Measurements from ENCODE around the gene MYO15B. TPM values are rescaled to one million over a fixed set of nuclear protein-coding genes. Genes with fewer than 3 reads are reported as not detected.

MYO15B gene
- total RNA-seq, 1 experiment from 2014 or later = 26.5 TPM

DNA sequence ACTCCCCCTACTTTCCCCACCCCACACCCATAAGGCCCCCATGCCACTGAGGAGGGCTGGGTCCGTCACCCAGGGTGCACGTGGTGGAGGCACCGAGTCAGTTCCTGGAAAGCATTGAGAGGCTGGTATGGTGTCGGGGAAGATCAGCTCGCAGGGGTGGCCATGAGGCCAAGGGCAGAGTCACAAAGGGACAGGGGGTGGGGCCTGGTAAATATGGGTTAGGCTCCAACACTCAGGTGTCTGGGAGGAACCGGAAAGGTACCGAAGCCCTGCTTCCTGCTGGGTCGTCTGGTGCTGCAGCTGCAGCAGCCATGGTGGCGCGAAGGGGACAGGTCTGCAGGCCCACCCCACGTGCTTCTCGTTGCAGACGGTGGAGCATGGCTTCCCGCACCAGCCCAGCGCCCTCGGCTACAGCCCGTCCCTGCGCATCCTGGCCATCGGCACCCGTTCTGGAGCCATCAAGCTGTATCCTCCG, 31.9 kb upstream of the MYO15B start:
- POLR2A ChIA-PET = interaction anchor here (0.7 kb wide), 1 partner anchor 315 kb away, joined by 3 read pairs; no protein-coding TSS in a partner anchor
- CTCF ChIA-PET = interaction anchor here (0.6 kb wide), 1 partner anchor 28 kb away, joined by 3 read pairs; no protein-coding TSS in a partner anchor
- Histone ChIP-seq H3K36me3 (ENCODE audit: control insufficient read depth, insufficient read depth, low read length) (no peaks in the 10 kb centered on the region), H3K27ac (ENCODE audit: low read length) (peak overlapping the region; percentile 82), H3K27me3 (ENCODE audit: control insufficient read depth, insufficient read depth, low read length) (no peaks in the 10 kb centered on the region), H3K9me3 (ENCODE audit: control insufficient read depth, insufficient read depth, low read depth, low read length) (no peaks in the 10 kb centered on the region), H3K4me3 (ENCODE audit: low read depth in 2 of 2, low read length in 2 of 2) (no peak overlapping the region), H3K4me1 (ENCODE audit: control insufficient read depth, insufficient read depth, low read length) (peaks cover 60% of the 10 kb centered on the region)
- DNase-seq (ENCODE audit: low read depth, low spot score) (no peak), ATAC-seq (no peak)
- TF ChIP-seq, protein P1, sequence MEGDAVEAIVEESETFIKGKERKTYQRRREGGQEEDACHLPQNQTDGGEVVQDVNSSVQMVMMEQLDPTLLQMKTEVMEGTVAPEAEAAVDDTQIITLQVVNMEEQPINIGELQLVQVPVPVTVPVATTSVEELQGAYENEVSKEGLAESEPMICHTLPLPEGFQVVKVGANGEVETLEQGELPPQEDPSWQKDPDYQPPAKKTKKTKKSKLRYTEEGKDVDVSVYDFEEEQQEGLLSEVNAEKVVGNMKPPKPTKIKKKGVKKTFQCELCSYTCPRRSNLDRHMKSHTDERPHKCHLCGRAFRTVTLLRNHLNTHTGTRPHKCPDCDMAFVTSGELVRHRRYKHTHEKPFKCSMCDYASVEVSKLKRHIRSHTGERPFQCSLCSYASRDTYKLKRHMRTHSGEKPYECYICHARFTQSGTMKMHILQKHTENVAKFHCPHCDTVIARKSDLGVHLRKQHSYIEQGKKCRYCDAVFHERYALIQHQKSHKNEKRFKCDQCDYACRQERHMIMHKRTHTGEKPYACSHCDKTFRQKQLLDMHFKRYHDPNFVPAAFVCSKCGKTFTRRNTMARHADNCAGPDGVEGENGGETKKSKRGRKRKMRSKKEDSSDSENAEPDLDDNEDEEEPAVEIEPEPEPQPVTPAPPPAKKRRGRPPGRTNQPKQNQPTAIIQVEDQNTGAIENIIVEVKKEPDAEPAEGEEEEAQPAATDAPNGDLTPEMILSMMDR (IDR thresholded peaks at IDR 0.05) = no peak
- TF ChIP-seq SIN3A (IDR thresholded peaks at IDR 0.05; ENCODE audit: borderline replicate concordance, insufficient read depth, low read depth, low read length) (no peak), TCF7L2 (IDR thresholded peaks at IDR 0.05; ENCODE audit: low read depth, low read length) (no peak), POLR2AphosphoS5 (IDR thresholded peaks at IDR 0.05; ENCODE audit: low read depth, low read length) (no peak)
- TF ChIP-seq, protein P2, sequence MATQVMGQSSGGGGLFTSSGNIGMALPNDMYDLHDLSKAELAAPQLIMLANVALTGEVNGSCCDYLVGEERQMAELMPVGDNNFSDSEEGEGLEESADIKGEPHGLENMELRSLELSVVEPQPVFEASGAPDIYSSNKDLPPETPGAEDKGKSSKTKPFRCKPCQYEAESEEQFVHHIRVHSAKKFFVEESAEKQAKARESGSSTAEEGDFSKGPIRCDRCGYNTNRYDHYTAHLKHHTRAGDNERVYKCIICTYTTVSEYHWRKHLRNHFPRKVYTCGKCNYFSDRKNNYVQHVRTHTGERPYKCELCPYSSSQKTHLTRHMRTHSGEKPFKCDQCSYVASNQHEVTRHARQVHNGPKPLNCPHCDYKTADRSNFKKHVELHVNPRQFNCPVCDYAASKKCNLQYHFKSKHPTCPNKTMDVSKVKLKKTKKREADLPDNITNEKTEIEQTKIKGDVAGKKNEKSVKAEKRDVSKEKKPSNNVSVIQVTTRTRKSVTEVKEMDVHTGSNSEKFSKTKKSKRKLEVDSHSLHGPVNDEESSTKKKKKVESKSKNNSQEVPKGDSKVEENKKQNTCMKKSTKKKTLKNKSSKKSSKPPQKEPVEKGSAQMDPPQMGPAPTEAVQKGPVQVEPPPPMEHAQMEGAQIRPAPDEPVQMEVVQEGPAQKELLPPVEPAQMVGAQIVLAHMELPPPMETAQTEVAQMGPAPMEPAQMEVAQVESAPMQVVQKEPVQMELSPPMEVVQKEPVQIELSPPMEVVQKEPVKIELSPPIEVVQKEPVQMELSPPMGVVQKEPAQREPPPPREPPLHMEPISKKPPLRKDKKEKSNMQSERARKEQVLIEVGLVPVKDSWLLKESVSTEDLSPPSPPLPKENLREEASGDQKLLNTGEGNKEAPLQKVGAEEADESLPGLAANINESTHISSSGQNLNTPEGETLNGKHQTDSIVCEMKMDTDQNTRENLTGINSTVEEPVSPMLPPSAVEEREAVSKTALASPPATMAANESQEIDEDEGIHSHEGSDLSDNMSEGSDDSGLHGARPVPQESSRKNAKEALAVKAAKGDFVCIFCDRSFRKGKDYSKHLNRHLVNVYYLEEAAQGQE (IDR thresholded peaks at IDR 0.05; ENCODE audit: insufficient read depth in 1 of 2, low read depth in 2 of 2, low read length in 1 of 2) = no peak
- in situ Hi-C loops (cut with HindIII; ENCODE audit: low pct_unique_long_range_greater_than_20kb, low sequenced_read_pairs) (no loop called here), intact Hi-C loops (cut with micrococcal nuclease; ENCODE audit: unreplicated experiment) (no loop called here)
- BruUV-seq (replicated peaks) = no TSS peak

DNA sequence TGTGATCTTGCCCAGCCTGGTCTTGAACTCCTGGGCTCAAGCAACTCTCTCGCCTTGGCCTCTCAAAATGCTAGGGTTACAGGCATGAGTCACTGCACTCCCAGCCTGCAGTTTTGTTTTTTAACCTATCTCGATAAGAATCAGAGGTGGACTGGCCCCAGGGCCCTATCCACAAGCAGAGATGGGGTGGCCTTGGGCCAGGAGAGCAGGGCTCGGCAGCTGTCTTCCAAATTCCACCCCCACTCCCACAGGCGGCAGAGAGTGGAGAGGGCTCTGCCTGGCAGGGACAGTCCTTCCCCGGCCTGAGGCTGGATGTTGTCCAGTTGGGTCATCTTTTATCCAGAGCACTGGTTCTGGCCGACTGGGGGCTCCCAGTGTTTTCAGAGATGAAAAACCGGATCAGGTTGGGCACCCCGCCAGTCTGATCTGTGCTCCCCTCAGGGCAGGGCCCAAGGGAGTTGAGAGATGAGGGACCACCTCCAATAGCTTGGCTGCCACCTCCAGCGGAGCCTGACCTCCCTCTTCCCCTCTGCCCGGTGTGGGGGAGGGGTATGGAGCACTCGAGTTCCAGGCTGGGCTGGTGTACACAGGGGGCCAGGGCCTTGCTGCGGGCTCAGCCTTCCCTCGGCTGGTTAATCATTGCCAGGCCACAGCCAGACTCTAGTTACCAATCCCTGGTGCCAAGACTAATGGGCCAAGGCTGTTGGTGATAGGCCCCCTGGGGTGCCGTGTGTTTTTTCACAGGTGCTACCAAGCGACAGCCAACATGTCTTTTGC, 30.3 kb upstream of the MYO15B start:
- in situ Hi-C loops (cut with HindIII; ENCODE audit: low pct_unique_long_range_greater_than_20kb, low sequenced_read_pairs) = no loop called here
- no peak for DNase-seq (ENCODE audit: low read depth, low spot score)
- intact Hi-C loops (cut with micrococcal nuclease; ENCODE audit: unreplicated experiment) = no loop called here
- Histone ChIP-seq H3K4me3 (ENCODE audit: low read depth in 2 of 2, low read length in 2 of 2) (no peak overlapping the region), H3K27me3 (ENCODE audit: control insufficient read depth, insufficient read depth, low read length) (no peaks in the 10 kb centered on the region), H3K27ac (ENCODE audit: low read length) (peak overlapping the region; percentile 82), H3K36me3 (ENCODE audit: control insufficient read depth, insufficient read depth, low read length) (no peaks in the 10 kb centered on the region), H3K9me3 (ENCODE audit: control insufficient read depth, insufficient read depth, low read depth, low read length) (no peaks in the 10 kb centered on the region), H3K4me1 (ENCODE audit: control insufficient read depth, insufficient read depth, low read length) (peaks cover 71% of the 10 kb centered on the region)
- ChIA-PET CTCF (interaction anchor here (1.1 kb wide), 1 partner anchor 52 kb away, joined by 5 read pairs; no protein-coding TSS in a partner anchor), POLR2A (interaction anchor here (0.6 to 0.8 kb wide), 2 partner anchors 109 to 223 kb away, joined by 8 to 13 read pairs; no protein-coding TSS in a partner anchor)
- peak; percentile 73 for ATAC-seq
- BruUV-seq (replicated peaks) = no TSS peak
- no peak for TF ChIP-seq SIN3A (IDR thresholded peaks at IDR 0.05; ENCODE audit: borderline replicate concordance, insufficient read depth, low read depth, low read length)
- TF ChIP-seq, protein P2 (IDR thresholded peaks at IDR 0.05; ENCODE audit: insufficient read depth in 1 of 2, low read depth in 2 of 2, low read length in 1 of 2) = 0 out of 4 replicates have a peak, but pooled peaks of 1 of the 2 experiments have one; percentile 40
- TF ChIP-seq, protein P1 (IDR thresholded peaks at IDR 0.05) = no peak
- peak; percentile 31; the same call in 1 of the 2 replicates for TF ChIP-seq TCF7L2 (IDR thresholded peaks at IDR 0.05; ENCODE audit: low read depth, low read length)
- peak; percentile 61; the same call in 1 of the 2 replicates for TF ChIP-seq POLR2AphosphoS5 (IDR thresholded peaks at IDR 0.05; ENCODE audit: low read depth, low read length)

Measured in Panc1 (cell line).